GM19438 (cell line): ENCODE data around the gene FZD10.

Experiments
- ATAC-seq: cut with Tn5 transposase; IDR thresholded peaks from one replicate; pipeline ENCODE4 v1.9.1; 2021; ENCODE audit warnings: low read depth; ENCODE audit not compliant: unreplicated experiment

The FZD10 gene

GRCh38 chr12:130201037-130201436, 38.8 kb downstream of the FZD10 start:
- no peak for ATAC-seq

DNA sequence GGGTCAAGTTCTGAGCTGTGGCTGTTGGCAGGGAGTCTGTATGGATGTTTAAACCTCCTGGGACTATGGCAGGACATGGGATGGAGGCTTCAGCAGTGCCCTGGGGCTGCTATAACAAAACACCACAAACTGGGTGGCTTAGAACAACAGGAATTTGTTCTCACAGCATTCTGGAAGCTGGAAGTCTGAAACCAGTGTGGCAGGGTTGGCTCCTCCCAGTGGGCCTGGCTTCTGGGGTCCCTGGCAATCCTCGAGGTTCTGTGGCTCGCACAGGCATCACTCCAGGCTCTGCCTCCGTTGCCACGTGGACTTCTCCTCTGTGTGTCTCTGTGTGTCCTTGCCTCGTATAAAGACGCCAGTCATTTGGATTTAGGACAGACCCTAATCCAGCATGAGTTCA, 39.9 kb downstream of the FZD10 start:
- no peak for ATAC-seq

DNA sequence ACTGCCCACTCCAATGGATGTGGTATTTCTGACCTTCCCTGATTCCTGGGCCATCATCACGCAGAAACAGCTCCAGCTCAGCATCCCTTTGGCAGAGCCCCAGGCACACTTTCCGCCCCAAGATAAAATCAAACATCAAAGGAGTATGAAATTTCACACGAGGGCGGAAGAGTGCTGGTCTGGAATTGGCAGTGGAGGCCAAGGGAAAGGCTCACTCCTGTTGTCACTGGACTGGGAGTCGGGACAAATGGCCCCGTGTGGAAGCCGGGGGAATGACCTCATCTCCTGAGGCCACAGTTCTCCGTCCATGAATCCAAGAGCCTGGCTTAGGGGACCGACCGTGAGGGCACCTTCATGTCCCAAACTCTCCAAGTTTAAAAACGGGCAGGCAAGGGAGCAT, 40.9 kb downstream of the FZD10 start:
- ATAC-seq = no peak

GRCh38 chr12:130204541-130204953, 42.3 kb downstream of the FZD10 start:
- no peak for ATAC-seq

GRCh38 chr12:130205495-130205894, 43.2 kb downstream of the FZD10 start:
- ATAC-seq = no peak

GRCh38 chr12:130212384-130212989, 50.2 kb downstream of the FZD10 start:
- no peak for ATAC-seq

DNA sequence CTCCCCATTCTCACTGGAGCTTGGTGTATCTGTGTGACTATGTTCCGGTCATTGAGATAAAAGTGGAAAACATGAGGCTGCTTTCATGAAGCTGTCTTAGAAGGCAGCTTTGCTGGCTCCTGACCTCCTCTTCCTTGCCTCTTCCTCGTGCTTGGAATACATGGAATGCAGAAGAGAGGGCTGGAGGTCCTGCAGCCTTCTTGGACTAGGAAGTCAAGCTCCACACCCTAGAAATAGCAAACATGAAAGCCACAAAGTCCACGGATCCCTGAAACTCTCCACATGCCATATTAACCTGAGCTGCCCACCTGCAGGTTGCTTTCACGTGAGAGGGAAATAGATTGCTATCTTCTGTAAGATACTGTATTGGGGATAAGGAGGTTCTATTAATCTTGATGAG, 51.0 kb downstream of the FZD10 start:
- ATAC-seq = no peak

DNA sequence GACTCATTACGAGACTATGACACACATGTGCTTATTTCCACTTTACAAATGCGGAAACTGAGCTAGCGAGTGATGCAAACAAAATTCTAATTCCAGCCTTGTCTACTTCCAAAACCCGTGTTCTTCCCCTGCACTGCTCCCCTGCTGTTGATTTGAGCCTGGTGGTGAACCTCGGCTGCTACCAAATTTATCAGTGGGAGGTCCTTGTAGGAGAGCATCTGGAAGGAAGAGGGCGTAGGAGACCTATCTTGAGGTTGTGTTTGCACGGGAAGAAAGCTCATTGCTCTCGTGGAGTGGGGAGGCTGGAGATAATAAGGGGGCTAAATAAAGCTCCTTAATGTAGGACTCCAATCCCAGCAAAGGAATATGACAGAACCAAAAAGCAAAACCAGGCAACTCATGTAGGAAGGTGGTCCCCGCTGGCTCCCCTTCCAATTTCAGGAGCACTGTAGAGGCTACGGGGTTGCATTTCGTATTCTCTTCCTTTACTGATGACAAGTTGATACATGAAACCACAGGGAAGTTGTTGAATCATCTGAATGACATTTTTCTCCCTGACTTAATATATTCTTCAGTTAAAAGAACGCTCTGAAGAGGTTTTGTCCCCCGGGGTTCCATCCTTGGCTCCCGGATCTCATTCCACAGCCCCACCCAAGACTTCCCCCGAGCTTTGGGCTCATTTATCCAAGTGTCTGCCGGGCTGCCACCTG, 52.6 kb downstream of the FZD10 start:
- ATAC-seq = no peak
